ENCODE results near the gene UGT1A9.
"Not testable (repeated sequence)": the region's sequence is repeated elsewhere in the genome, so short reads cannot be mapped to it uniquely, and the experiment has no call there.

Gene UGT1A9

DNA sequence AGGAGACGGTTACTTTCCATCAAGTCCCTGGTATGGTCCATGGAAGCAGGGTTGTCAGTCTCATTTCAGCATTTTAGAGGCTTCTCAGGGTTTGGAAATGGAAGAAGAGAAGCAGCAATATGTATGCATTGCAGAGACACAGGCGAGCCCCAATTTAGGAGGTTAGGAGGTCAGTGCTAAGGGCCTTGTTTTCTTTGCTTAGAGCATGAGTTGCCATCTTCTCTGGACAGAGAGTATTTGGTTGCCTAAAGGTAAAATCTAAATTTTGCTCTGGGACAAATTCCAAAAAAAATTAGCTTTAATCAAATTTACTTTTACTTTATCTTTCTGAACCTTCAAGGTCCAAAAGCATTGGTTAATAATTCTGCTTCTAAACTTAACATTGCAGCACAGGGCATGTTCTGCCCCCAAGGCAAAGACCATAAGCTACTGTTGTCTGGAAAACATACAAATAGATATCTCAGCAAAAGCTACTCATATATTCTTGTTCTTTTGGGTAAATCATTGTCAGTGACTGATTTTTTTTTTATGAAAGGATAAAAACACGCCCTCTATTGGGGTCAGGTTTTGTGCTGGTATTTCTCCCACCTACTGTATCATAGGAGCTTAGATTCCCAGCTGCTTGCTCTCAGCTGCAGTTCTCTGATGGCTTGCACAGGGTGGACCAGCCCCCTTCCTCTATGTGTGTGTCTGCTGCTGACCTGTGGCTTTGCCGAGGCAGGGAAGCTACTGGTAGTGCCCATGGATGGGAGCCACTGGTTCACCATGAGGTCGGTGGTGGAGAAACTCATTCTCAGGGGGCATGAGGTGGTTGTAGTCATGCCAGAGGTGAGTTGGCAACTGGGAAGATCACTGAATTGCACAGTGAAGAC is at the start of gene UGT1A9:
Gene UGT1A9 (plus strand): TSS at position 609 of the 872 bp plus-strand sequence. CDS start 37 bp downstream, at position 646.
- ATAC-seq (no peak), DNase-seq (no peak)
- no peak within 1 kb of the TSS for H3K4me3 Mint-ChIP-seq
- H3K27ac Mint-ChIP-seq: no peak within 1 kb of the TSS
- H3K9me3 Mint-ChIP-seq: peaks cover 9% of the 10 kb centered on the region
- H3K4me1 Mint-ChIP-seq: no peaks in the 10 kb centered on the region
- peaks cover 9% of the 10 kb centered on the region for H3K27me3 Mint-ChIP-seq
- H3K36me3 Mint-ChIP-seq (ENCODE audit: low read depth): no peaks in the 10 kb centered on the region

DNA sequence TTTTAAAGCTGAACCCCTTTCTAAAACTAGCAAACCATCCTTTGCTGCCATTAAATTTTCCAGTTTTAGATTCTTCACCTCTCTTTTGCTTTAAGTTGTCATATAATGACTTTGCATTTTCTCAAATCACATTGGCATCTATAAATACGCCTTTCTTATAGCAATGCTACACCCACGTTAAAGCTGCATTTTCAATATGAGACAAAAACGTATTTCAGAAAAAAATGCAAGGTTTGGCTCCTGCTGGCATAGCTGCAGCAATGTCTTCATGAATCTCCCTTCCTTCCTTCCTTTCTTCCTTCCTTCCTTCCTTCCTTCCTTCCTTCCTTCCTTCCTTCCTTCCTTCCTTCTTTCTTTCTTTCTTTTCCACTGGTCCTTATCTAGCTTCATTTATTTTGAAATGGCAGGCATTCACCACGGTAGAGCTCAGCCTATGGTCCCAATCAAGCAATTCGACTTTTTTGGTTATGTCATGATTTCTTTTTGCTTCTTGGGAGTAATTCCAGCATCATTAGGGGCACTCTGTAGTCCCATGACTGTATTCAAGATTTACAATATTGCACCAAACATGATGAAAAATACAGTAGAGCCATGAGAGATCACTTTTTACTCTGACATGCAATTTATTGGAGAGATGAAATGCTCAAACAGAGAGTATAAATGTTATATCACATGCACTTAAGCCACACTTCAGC is 44.2 kb upstream of the UGT1A9 start:
- peaks cover 23% of the 10 kb centered on the region for H3K9me3 Mint-ChIP-seq
- no peak for ATAC-seq
- H3K36me3 Mint-ChIP-seq (ENCODE audit: low read depth): no peaks in the 10 kb centered on the region

DNA sequence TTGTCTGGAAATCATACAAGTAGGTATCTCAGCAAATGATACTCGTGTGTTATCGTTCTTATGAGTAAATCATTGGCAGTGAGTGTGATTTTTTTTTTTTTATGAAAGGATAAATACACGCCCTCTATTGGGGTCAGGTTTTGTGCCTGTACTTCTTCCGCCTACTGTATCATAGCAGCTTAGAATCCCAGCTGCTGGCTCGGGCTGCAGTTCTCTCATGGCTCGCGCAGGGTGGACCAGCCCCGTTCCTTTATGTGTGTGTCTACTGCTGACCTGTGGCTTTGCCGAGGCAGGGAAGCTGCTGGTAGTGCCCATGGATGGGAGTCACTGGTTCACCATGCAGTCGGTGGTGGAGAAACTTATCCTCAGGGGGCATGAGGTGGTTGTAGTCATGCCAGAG is 35.4 kb upstream of the UGT1A9 start, which contains the start of gene UGT1A10:
Gene UGT1A10 (plus strand): TSS at position 143 of the 400 bp plus-strand sequence. CDS start 75 bp downstream, at position 218.
- not testable (repeated sequence) for DNase-seq; H3K9me3 Mint-ChIP-seq; H3K4me1 Mint-ChIP-seq; H3K36me3 Mint-ChIP-seq (ENCODE audit: low read depth); H3K27ac Mint-ChIP-seq; ATAC-seq; H3K4me3 Mint-ChIP-seq
- peaks cover 26% of the 10 kb centered on the region for H3K27me3 Mint-ChIP-seq

More for the DNA sequence above, 44.2 kb upstream of the UGT1A9 start:
- DNase-seq: no peak
- Mint-ChIP-seq H3K27ac (no peak overlapping the region), H3K4me1 (no peaks in the 10 kb centered on the region), H3K4me3 (no peak overlapping the region), H3K27me3 (peaks cover 25% of the 10 kb centered on the region)

DNA sequence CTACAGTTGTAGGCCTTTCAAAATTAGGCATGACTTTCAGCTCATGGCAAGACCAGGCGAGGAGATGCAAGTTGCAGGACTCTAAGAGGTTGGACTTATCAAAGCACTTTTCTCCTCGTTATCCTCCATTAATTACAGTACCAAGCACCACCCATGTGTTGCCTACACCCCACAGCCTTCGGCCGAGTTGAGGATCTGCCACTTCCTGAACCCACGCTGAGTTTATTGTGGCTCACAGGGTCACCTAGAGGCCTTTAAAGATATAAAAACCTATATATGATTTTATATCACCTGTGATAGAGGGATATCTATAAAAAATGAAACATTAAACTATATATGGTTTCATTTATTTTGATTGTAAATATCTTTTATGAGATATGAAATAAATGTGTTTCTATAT is 32.9 kb upstream of the UGT1A9 start:
- no peak for DNase-seq
- H3K4me3 Mint-ChIP-seq: no peak overlapping the region
- no peaks in the 10 kb centered on the region for H3K36me3 Mint-ChIP-seq (ENCODE audit: low read depth)
- H3K27me3 Mint-ChIP-seq: peaks cover 18% of the 10 kb centered on the region
- no peak overlapping the region for H3K27ac Mint-ChIP-seq
- no peak for ATAC-seq
- H3K9me3 Mint-ChIP-seq: no peaks in the 10 kb centered on the region
- peaks cover 5% of the 10 kb centered on the region for H3K4me1 Mint-ChIP-seq

DNA sequence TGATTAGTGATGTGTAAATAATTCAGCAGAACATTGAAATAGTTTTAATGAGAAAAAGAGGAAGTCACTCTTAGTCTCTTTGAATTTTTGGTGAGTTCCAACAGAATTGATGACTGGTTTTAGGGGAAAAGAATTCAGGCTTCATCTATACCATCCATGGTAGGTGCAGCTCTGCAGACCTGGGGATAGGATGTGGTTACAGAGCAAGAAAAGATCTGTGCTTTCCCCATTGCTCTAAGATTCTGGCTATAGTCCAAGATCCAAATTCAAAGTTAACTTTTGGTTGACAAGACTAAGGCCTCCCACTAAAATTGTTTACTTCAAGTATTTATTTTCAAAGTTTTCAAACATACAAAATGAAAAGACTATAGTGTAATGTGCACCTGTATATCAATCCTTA is 31.8 kb upstream of the UGT1A9 start:
- ATAC-seq: no peak
- no peaks in the 10 kb centered on the region for H3K36me3 Mint-ChIP-seq (ENCODE audit: low read depth)
- H3K4me1 Mint-ChIP-seq: peaks cover 5% of the 10 kb centered on the region
- H3K4me3 Mint-ChIP-seq: no peak overlapping the region
- no peak overlapping the region for H3K27ac Mint-ChIP-seq
- H3K27me3 Mint-ChIP-seq: peaks cover 15% of the 10 kb centered on the region
- no peak for DNase-seq
- no peaks in the 10 kb centered on the region for H3K9me3 Mint-ChIP-seq

DNA sequence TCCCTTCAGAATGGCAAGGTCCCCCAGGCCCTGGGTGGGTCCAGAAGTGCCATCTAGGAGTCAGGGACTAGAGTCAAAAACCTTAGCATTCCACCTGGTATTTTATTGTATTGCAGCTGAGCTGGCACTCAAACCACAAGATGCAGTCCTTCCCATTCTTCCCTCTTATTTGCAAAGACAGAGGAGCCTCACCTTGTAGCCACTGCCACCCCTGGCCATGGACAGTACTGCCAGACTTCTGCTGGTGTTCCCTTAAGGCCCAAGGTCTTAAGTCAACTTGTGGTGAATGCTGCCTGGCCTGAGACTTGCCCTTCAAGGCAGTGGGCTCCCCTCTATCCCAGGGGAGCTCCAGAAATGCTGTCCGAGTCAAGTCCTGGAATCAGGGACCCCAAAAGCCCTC is 28.6 kb upstream of the UGT1A9 start:
- Mint-ChIP-seq H3K9me3 (peaks cover 17% of the 10 kb centered on the region), H3K4me1 (peaks cover 5% of the 10 kb centered on the region), H3K36me3 (ENCODE audit: low read depth) (peaks cover 4% of the 10 kb centered on the region), H3K27me3 (peaks cover 3% of the 10 kb centered on the region), H3K27ac (no peak overlapping the region), H3K4me3 (no peak overlapping the region)
- ATAC-seq (no peak), DNase-seq (no peak)

DNA sequence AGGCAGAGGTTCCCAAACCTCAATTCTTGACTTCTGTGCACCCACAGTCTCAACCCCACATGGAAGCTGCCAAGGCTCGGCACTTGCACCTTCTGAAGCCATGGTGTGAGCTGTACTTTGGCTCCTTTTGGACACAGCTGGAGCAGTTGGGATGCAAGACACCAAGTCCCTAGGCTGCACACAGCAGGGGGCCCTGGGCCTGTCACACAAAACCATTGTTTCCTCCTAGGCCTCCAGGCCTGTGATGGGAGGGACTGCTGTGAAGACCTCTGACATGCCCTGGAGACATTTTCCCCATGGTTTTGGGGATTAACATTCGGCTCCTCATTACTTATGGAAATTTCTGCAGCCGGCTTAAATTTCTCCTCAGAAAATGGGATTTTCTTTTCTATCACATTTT is 25.7 kb upstream of the UGT1A9 start:
- not testable (repeated sequence) for H3K27ac Mint-ChIP-seq; H3K36me3 Mint-ChIP-seq (ENCODE audit: low read depth); ATAC-seq; H3K27me3 Mint-ChIP-seq; H3K4me1 Mint-ChIP-seq; H3K4me3 Mint-ChIP-seq; DNase-seq
- H3K9me3 Mint-ChIP-seq: peaks cover 17% of the 10 kb centered on the region

DNA sequence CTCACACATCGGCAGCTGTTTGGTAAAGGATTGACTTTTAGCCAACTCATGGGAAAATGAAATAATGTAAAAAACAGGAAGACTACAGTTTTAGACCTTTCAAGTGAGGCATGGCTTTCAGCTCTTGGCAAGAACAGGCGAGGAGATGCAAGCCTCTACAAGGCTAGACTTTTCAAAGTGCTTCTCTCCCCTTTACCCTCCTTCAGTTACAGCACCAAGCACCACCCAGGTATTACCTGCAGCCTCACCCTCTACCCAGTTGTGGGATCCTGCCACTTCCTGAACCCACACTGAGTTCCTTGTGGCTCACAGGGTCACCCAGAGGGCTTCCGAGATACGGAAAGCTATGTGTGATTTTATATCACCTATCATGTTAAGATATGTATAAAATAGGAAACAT is 20.7 kb upstream of the UGT1A9 start:
- H3K27me3 Mint-ChIP-seq: peaks cover 9% of the 10 kb centered on the region
- peaks cover 4% of the 10 kb centered on the region for H3K36me3 Mint-ChIP-seq (ENCODE audit: low read depth)

DNA sequence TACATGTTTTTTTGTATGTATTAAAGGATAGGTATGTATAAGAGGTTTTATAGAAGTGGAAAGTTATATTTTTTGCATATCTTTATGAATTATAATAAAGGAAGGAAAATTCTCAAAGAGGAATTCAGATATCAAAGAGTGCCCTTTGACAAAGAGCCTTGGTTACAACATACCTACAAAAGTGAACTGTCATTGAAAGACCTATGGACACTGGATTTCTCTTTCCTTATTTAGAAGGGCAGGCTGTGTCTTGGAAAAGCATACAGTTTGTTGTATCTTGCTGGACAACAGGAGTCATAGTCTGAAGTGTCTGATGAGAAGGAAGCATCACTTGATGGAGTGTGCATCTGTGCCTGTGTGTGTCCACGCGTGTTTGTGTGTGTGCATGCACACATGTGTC is 20.3 kb upstream of the UGT1A9 start:
- DNase-seq (no peak), ATAC-seq (no peak)
- Mint-ChIP-seq H3K4me3 (no peak overlapping the region), H3K27ac (no peak overlapping the region), H3K4me1 (no peaks in the 10 kb centered on the region), H3K36me3 (ENCODE audit: low read depth) (peaks cover 3% of the 10 kb centered on the region), H3K27me3 (peaks cover 9% of the 10 kb centered on the region), H3K9me3 (peaks cover 14% of the 10 kb centered on the region)

More for the DNA sequence above, 20.7 kb upstream of the UGT1A9 start:
- Mint-ChIP-seq H3K4me3 (no peak overlapping the region), H3K27ac (no peak overlapping the region), H3K4me1 (no peaks in the 10 kb centered on the region), H3K9me3 (peaks cover 17% of the 10 kb centered on the region)
- DNase-seq (no peak), ATAC-seq (no peak)

DNA sequence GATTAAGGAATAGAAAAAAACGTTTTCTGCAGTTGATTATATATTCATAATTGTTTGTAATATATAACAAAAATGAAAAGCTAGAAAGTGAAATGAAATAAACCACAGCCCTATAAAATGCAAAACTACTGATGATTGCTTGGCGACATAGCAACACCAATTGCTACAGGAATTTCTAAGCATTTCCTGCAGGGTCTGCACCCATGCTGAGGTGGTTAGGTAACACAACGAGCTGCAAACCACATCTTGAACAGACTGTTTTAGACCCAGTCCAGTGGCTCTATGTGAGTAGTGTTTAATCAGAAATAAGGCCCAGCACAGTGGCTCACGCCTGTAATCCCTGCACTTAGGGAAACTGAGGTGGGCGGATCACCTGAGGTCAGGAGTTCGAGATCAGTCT is 17.2 kb upstream of the UGT1A9 start:
- DNase-seq (no peak), ATAC-seq (no peak)
- no peak overlapping the region for H3K4me3 Mint-ChIP-seq
- H3K4me1 Mint-ChIP-seq: no peaks in the 10 kb centered on the region
- no peak overlapping the region for H3K27ac Mint-ChIP-seq
- H3K27me3 Mint-ChIP-seq: peaks cover 12% of the 10 kb centered on the region
- no peaks in the 10 kb centered on the region for H3K36me3 Mint-ChIP-seq (ENCODE audit: low read depth)
- H3K9me3 Mint-ChIP-seq: no peaks in the 10 kb centered on the region

DNA sequence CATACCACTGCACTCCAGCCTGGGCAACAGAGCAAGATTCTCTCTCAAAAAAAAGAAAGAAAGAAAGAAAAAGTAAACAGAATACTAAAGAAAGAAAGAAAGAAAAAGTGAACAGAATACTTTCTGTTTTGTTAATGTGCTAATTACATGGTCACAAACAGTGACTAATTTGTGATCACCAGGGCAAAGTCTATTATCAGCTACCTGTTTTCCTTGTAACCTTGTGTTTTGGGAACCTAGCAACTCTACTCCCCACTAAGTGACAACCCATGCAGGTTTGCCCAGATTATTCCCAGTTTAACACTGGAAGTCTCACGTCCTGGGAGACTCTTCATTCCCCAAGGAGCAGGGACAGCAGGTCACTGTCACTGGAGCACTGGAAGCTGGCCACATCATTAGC is 16.7 kb upstream of the UGT1A9 start:
- Mint-ChIP-seq H3K27me3 (peaks cover 12% of the 10 kb centered on the region), H3K9me3 (no peaks in the 10 kb centered on the region), H3K36me3 (ENCODE audit: low read depth) (no peaks in the 10 kb centered on the region), H3K27ac (no peak overlapping the region), H3K4me3 (no peak overlapping the region), H3K4me1 (no peaks in the 10 kb centered on the region)
- DNase-seq: no peak
- no peak for ATAC-seq

DNA sequence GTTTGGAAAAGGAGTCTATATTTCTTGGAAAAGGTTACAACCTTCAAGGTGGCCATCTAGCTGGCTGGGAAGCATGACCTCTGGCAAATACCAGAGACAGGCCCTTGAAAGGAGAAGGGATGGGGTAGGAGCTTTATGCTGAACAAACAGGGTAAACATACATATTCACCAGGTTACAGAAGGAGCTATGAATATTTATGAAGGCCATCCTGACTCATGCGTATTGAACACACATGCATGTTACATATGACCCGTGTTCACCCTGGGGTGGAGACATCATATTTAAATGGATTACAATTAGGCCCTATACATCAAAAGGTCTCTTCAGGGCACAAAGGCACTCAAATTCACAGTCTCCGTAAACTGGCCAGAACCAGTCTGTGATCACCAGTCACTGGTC is 15.8 kb upstream of the UGT1A9 start:
- not testable (repeated sequence) for H3K27ac Mint-ChIP-seq; H3K4me3 Mint-ChIP-seq; ATAC-seq; DNase-seq; H3K4me1 Mint-ChIP-seq; H3K9me3 Mint-ChIP-seq; H3K27me3 Mint-ChIP-seq; H3K36me3 Mint-ChIP-seq (ENCODE audit: low read depth)

DNA sequence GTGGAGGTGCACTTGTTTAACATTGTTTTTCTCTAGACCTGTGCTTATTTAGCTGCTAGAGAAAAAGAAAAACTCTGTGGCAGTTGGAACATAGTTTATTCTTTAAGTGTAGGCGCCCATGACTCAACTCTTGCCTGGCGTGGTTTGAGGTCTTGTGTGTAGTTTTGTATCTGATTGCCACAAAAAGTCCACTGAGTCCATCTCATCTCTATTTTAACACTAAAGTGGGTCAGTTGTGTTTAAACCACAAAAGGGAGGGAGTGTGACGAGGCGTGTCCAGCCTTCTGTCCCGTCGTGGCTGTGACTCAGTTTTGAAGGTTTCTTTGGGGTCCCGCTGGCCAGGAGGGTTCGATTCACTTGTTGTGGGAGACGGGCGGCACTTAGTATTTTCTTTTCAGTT is 15.3 kb upstream of the UGT1A9 start:
- ATAC-seq: no peak
- Mint-ChIP-seq H3K27ac (no peak overlapping the region), H3K4me1 (no peaks in the 10 kb centered on the region), H3K9me3 (no peaks in the 10 kb centered on the region), H3K4me3 (no peak overlapping the region), H3K36me3 (ENCODE audit: low read depth) (no peaks in the 10 kb centered on the region), H3K27me3 (peaks cover 9% of the 10 kb centered on the region)
- DNase-seq: no peak

DNA sequence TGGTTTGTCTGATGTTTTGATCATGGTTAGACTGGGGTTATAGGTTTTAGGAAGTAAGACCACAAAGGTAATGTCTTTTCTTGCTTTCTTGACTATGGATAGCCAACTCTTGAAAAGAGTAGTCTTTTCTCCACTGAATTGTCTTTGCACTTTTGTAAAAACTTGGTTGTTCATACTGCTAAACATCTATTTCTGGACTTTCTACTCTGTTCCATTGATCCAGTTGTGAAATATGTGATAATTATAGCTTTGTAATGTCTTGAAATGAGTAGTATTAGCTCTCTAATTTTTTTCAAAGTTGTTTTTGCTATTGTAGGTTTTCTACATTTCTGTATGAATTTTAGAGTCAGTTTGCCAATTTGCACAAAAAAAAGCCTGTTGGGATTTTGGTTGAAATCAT is 13.1 kb upstream of the UGT1A9 start:
- DNase-seq (no peak), ATAC-seq (no peak)
- Mint-ChIP-seq H3K4me1 (no peaks in the 10 kb centered on the region), H3K4me3 (no peak overlapping the region), H3K27me3 (peaks cover 16% of the 10 kb centered on the region), H3K9me3 (no peaks in the 10 kb centered on the region), H3K36me3 (ENCODE audit: low read depth) (no peaks in the 10 kb centered on the region), H3K27ac (no peak overlapping the region)

DNA sequence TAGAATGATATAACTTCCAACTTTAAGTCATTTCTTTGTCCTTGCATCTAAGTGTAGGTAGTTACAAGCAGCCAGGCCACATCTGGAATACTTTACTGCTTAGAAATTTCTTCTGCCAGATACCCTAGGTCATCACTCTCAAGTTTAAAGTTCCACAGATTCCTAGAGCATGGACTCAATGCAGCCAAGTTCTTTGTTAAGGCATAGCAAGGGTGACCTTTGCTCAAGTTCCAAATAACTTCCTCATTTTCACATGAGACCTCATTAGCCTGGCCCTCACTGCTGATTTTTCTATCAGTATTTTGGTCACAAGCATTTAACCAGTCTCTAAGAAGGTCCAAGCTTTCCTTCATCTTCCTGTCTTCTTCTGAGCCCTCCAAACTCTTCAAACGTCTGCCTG is 7.8 kb upstream of the UGT1A9 start:
- Mint-ChIP-seq H3K27ac (no peak overlapping the region), H3K9me3 (peaks cover 9% of the 10 kb centered on the region), H3K4me3 (no peak overlapping the region), H3K36me3 (ENCODE audit: low read depth) (no peaks in the 10 kb centered on the region), H3K4me1 (no peaks in the 10 kb centered on the region), H3K27me3 (peaks cover 16% of the 10 kb centered on the region)
- ATAC-seq (no peak), DNase-seq (no peak)
